ENCODE measurements around the gene DGKH. TPM values are rescaled to one million over a fixed set of nuclear protein-coding genes. Genes with fewer than 3 reads are reported as not detected.

DGKH gene
- total and polyA plus RNA-seq, 2 of the 13 experiments (the other 11 are each of a cell fraction or from before 2014, with no cell fraction given): 0.01 to 0.13 TPM

DNA sequence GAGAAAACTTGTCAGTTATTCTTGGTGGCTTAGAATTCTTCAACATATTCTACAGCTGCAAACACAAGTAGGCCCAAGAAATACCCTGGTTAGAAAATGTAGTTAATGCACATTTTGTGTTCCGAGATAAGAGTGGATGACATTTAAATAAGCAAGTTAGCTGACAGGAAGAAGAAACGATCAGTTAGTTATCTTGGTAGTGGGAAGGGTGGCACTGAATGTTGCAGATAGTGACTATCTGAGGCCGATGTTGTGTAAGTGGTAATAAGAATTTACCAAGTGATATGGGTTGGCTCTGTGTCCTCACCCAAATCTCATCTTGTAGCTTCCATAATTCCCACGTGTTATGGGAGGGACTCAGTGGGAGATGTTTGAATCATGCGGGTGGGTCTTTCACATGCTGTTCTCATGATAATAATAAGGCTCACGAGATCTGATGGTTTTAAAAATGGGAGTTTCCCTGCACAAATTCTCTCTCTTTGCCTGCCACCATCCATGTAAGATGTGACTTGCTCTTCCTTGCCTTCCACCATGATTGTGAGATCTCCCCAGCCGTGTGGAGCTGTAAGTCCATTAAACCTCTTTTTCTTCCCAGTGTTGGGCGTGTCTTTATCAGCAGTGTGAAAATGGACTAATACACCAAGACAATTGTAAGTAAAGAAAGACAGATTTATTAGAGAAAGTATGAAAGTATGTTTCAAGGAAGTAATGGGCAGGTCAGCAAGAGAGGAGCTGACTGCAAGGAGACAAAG, 212.6 kb downstream of the DGKH start:
- intact Hi-C loops (cut with micrococcal nuclease; ENCODE audit: unreplicated experiment) (no loop called here), in situ Hi-C loops (cut with HindIII; ENCODE audit: extremely low pct_ligation_motif_present, low pct_unique_long_range_greater_than_20kb) (no loop called here)
- H3K9ac ChIP-seq (ENCODE audit: insufficient read depth, low read depth, low read length): no peak overlapping the region
- no peaks in the 10 kb centered on the region for H3K79me2 ChIP-seq (ENCODE audit: insufficient read depth, low read length)
- H3K4me2 ChIP-seq (ENCODE audit: low read depth, low read length): no peak overlapping the region
- DNase-seq (ENCODE audit: low spot score) (no peak), FAIRE-seq (no peak), ATAC-seq (no peak)
- TF ChIP-seq, protein P1, sequence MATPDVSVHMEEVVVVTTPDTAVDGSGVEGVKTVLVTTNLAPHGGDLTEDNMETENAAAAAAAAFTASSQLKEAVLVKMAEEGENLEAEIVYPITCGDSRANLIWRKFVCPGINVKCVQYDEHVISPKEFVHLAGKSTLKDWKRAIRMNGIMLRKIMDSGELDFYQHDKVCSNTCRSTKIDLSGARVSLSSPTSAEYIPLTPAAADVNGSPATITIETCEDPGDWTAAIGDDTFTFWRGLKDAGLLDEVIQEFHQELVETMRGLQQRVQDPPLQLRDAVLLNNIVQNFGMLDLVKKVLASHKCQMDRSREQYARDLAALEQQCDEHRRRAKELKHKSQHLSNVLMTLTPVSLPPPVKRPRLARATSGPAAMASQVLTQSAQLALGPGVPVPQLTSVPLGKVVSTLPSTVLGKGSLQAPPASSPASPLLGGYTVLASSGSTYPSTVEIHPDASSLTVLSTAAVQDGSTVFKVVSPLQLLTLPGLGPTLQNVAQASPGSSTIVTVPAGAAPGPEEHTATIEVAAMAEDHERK (CRISPR knock-in tag; IDR thresholded peaks at IDR 0.05; ENCODE audit: low read depth): no peak
- TF ChIP-seq AHR (CRISPR knock-in tag; IDR thresholded peaks at IDR 0.05) (no peak), ZNF547 (CRISPR knock-in tag; IDR thresholded peaks at IDR 0.05) (no peak), ZFP82 (CRISPR knock-in tag; IDR thresholded peaks at IDR 0.05; ENCODE audit: borderline replicate concordance) (no peak), IKZF1 (IDR thresholded peaks at IDR 0.05) (no peak), PCBP2 (optimal IDR thresholded peaks at IDR 0.05; ENCODE audit: low read depth, low read length, poor library complexity, severe bottlenecking) (no peak), KLF9 (CRISPR knock-in tag; IDR thresholded peaks at IDR 0.05; ENCODE audit: low read depth) (no peak), SRSF1 (optimal IDR thresholded peaks at IDR 0.05; ENCODE audit: low read depth, low read length) (no peak), ZNF33A (CRISPR knock-in tag; IDR thresholded peaks at IDR 0.05; ENCODE audit: borderline replicate concordance) (no peak), NR2F6 (IDR thresholded peaks at IDR 0.05) (no peak), NR2F6 (CRISPR knock-in tag; IDR thresholded peaks at IDR 0.05) (no peak), NONO (IDR thresholded peaks at IDR 0.05) (no peak), NONO (CRISPR knock-in tag; conservative IDR thresholded peaks at IDR 0.05) (no peak), ISL2 (CRISPR knock-in tag; IDR thresholded peaks at IDR 0.05) (no peak), SMAD1 (CRISPR knock-in tag; IDR thresholded peaks at IDR 0.05; ENCODE audit: borderline replicate concordance, low read depth) (no peak), DR1 (CRISPR knock-in tag; IDR thresholded peaks at IDR 0.05) (no peak), NR2F1 (CRISPR knock-in tag; IDR thresholded peaks at IDR 0.05) (no peak), ZNF143 (CRISPR knock-in tag; IDR thresholded peaks at IDR 0.05) (no peak)
- TF ChIP-seq, protein P2, sequence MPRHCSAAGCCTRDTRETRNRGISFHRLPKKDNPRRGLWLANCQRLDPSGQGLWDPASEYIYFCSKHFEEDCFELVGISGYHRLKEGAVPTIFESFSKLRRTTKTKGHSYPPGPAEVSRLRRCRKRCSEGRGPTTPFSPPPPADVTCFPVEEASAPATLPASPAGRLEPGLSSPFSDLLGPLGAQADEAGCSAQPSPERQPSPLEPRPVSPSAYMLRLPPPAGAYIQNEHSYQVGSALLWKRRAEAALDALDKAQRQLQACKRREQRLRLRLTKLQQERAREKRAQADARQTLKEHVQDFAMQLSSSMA (CRISPR knock-in tag; IDR thresholded peaks at IDR 0.05): no peak
- TF ChIP-seq, protein P3, sequence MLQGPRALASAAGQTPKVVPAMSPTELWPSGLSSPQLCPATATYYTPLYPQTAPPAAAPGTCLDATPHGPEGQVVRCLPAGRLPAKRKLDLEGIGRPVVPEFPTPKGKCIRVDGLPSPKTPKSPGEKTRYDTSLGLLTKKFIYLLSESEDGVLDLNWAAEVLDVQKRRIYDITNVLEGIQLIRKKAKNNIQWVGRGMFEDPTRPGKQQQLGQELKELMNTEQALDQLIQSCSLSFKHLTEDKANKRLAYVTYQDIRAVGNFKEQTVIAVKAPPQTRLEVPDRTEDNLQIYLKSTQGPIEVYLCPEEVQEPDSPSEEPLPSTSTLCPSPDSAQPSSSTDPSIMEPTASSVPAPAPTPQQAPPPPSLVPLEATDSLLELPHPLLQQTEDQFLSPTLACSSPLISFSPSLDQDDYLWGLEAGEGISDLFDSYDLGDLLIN (CRISPR knock-in tag; IDR thresholded peaks at IDR 0.05; ENCODE audit: borderline replicate concordance): no peak
- H3K36me3 ChIP-seq (replicated peaks in 1 of 2; ENCODE audit: control insufficient read depth in 1 of 2, insufficient read depth in 2 of 2, low read length in 2 of 2): no peaks in the 10 kb centered on the region
- no peak overlapping the region for H3K4me3 ChIP-seq (replicated peaks in 1 of 3; ENCODE audit: insufficient read depth in 1 of 3, low read depth in 2 of 3, low read length in 3 of 3)
- no peak overlapping the region for H3K27ac ChIP-seq (ENCODE audit: extremely low read length, insufficient read depth, low read length)
- no peaks in the 10 kb centered on the region for H3K4me1 ChIP-seq (ENCODE audit: insufficient read depth, low read length)
- ChIA-PET POLR2A (no interaction called here), CTCF (ENCODE audit: low intra/inter-chr PET ratio, low total read pairs) (no interaction called here)
- no peaks in the 10 kb centered on the region for H4K20me1 ChIP-seq (ENCODE audit: insufficient read depth, low read length)
- WGBS (ENCODE audit: low lambda C conversion rate): 28% methylated on average over 8 of the region's 8 CpGs
- no peak overlapping the region for H2AFZ ChIP-seq (ENCODE audit: low read length)
- BruUV-seq (replicated peaks): no TSS peak
- no peaks in the 10 kb centered on the region for H3K27me3 ChIP-seq (ENCODE audit: control insufficient read depth in 1 of 2, insufficient read depth in 2 of 2, low read length in 2 of 2)
- no peaks in the 10 kb centered on the region for H3K9me3 ChIP-seq (ENCODE audit: low read length)
